ENCODE measurements around the gene RBP3.

GRCh38 chr10:47389619-47390018 is 41.5 kb downstream of the RBP3 start:
- TF ChIP-seq POLR2AphosphoS5 (IDR thresholded peaks at IDR 0.05; ENCODE audit: insufficient read depth, low read depth, low read length) (no peak), POLR2A (IDR thresholded peaks at IDR 0.05; ENCODE audit: low read depth, low read length) (no peak), FOS (IDR thresholded peaks at IDR 0.05; ENCODE audit: borderline replicate concordance, insufficient read depth, low read length) (no peak), MAX (IDR thresholded peaks at IDR 0.05; ENCODE audit: insufficient read depth, insufficient read length) (no peak), EZH2 (IDR thresholded peaks at IDR 0.05; ENCODE audit: borderline replicate concordance, low read depth, low read length, severe bottlenecking) (no peak), CTCF (IDR thresholded peaks at IDR 0.05; ENCODE audit: extremely low read depth in 1 of 2, insufficient read depth in 1 of 2, low read depth in 1 of 2, low read length in 2 of 2) (no peak)

All from endothelial cell of umbilical vein (primary cell).